Naive thymus-derived CD8-positive, alpha-beta T cell (primary cell): ENCODE data around the gene REEP1. TPM values are rescaled to one million over a fixed set of nuclear protein-coding genes. Genes with fewer than 3 reads are reported as not detected.
"Not testable (repeated sequence)": the region's sequence is repeated elsewhere in the genome, so short reads cannot be mapped to it uniquely, and the experiment has no call there.

Experiments
- ATAC-seq, 2 donors: fragments of 150-1000 bp; cut with Tn5 transposase in 1 of 2; sonication (Bioruptor Pico), chemical (Tn5 transposase) in 1 of 2; 1 replicate in 1 of 2; 2 replicates in 1 of 2; pipeline ENCODE4 v1.10.0; 2021; ENCODE audit warnings: mild to moderate bottlenecking in 2 of 2, moderate library complexity in 2 of 2
- POLR2A ChIA-PET: fragments of 350-600 bp; sonication (Branson Sonifier 250); formaldehyde crosslinking; loops from one replicate; lab custom pipeline; 2021; ENCODE audit warnings: antibody characterized with exemption; lab: Charles Lee
- DNase-seq, 10 donors: peaks; one replicate each; pipeline versions ENCODE4 v3.0.0 to v3.0.0-alpha.2; 2020 to 2022
- H3K27ac Mint-ChIP-seq, 10 donors: one replicate each; pipeline ENCODE4 v1.8.0; 2020 to 2022; ENCODE audit warnings: mild to moderate bottlenecking in 10 of 10, mixed read lengths in 10 of 10, moderate library complexity in 4 of 10, inconsistent platforms in 1 of 10
- H3K27me3 Mint-ChIP-seq, 5 donors: one replicate each; pipeline ENCODE4 v1.8.0; 2021 to 2022; ENCODE audit warnings: mixed read lengths in 5 of 5
- H3K36me3 Mint-ChIP-seq, 3 donors: one replicate each; pipeline ENCODE4 v1.8.0; 2020 to 2022; ENCODE audit warnings: mixed read lengths in 3 of 3, mild to moderate bottlenecking in 2 of 3, inconsistent platforms in 1 of 3
- H3K4me1 Mint-ChIP-seq, 4 donors: one replicate each; pipeline ENCODE4 v1.8.0; 2021 to 2022; ENCODE audit warnings: mixed read lengths in 4 of 4
- H3K4me3 Mint-ChIP-seq, 10 donors: one replicate each; pipeline ENCODE4 v1.8.0; 2020 to 2022; ENCODE audit warnings: mild to moderate bottlenecking in 10 of 10, mixed read lengths in 10 of 10, moderate library complexity in 6 of 10, inconsistent platforms in 1 of 10
- H3K9me3 Mint-ChIP-seq, 9 donors: one replicate each; pipeline ENCODE4 v1.8.0; 2020 to 2022; ENCODE audit warnings: mixed read lengths in 9 of 9, mild to moderate bottlenecking in 3 of 9, inconsistent platforms in 1 of 9, moderate library complexity in 1 of 9
- polyA plus RNA-seq, 3 donors: library from polyadenylated mRNA; unstranded; fragments of 300-500 nt; fragmentation: Illumina TruSeq; gene quantifications; one replicate each; pipeline ENCODE4 v1.2.3, GENCODE V29; 2021
- total RNA-seq, 8 experiments: library from RNA in 2 of 8; stranded (reverse) in 2 of 8; gene quantifications; one replicate each; pipeline ENCODE4 v1.2.3 and lab custom pipeline; 2021 to 2026

REEP1 gene
- total and polyA plus RNA-seq, 5 experiments from 2014 or later = 0.10 TPM; not detected in 4

GRCh38 chr2:86202702-86203101 is 134.7 kb downstream of the REEP1 start:
- H3K27ac Mint-ChIP-seq = peak overlapping the region in 3 of 10 donors; percentile 2 to 12 (median 7)

GRCh38 chr2:86202336-86202692 is 135.1 kb downstream of the REEP1 start:
- DNase-seq (no peak), ATAC-seq (no peak)
- Mint-ChIP-seq H3K4me1 (peaks cover 14 to 48% (median 39%) of the 10 kb centered on the region in 4 donors), H3K4me3 (peak overlapping the region in 2 of 10 donors; percentile 7 to 34), H3K27ac (peak overlapping the region in 7 of 10 donors; percentile 0 to 65 (median 8)), H3K27me3 (no peaks in the 10 kb centered on the region), H3K9me3 (no peaks in the 10 kb centered on the region), H3K36me3 (peaks cover 2 to 30% (median 5%) of the 10 kb centered on the region in 3 donors)
- POLR2A ChIA-PET = no interaction called here

More at GRCh38 chr2:86202702-86203101, 134.7 kb downstream of the REEP1 start:
- no peak for ATAC-seq
- Mint-ChIP-seq H3K27me3 (no peaks in the 10 kb centered on the region), H3K4me1 (peaks cover 14 to 48% (median 39%) of the 10 kb centered on the region in 4 donors), H3K4me3 (no peak overlapping the region), H3K36me3 (peaks cover 2 to 34% (median 5%) of the 10 kb centered on the region in 3 donors), H3K9me3 (no peaks in the 10 kb centered on the region)
- POLR2A ChIA-PET = no interaction called here
- DNase-seq = no peak

GRCh38 chr2:86201671-86202335 is 135.6 kb downstream of the REEP1 start:
- DNase-seq = no peak
- peak overlapping the region in 3 of 10 donors; percentile 20 to 34 (median 29) for H3K4me3 Mint-ChIP-seq

GRCh38 chr2:86200564-86200963 is 136.9 kb downstream of the REEP1 start:
- peaks cover 0 to 17% (median 5%) of the 10 kb centered on the region in 3 donors for H3K36me3 Mint-ChIP-seq
- POLR2A ChIA-PET = interaction anchor here (1.1 to 2.3 kb wide), 3 partner anchors 8 to 240 kb away, joined by 3 to 11 read pairs (median 3); partner anchors contain the start of gene KDM3A
- not testable (repeated sequence) for ATAC-seq, DNase-seq, H3K27me3 Mint-ChIP-seq, H3K9me3 Mint-ChIP-seq
- peak overlapping the region; percentile 68 to 100 (median 98) for H3K4me3 Mint-ChIP-seq
- H3K27ac Mint-ChIP-seq = peak overlapping the region in 8 of 10 donors; percentile 41 to 98 (median 76)
- peaks cover 11 to 58% (median 46%) of the 10 kb centered on the region in 4 donors for H3K4me1 Mint-ChIP-seq

More at GRCh38 chr2:86201671-86202335, 135.6 kb downstream of the REEP1 start:
- Mint-ChIP-seq H3K9me3 (no peaks in the 10 kb centered on the region), H3K36me3 (peaks cover 2 to 25% (median 5%) of the 10 kb centered on the region in 3 donors), H3K4me1 (peaks cover 14 to 52% (median 40%) of the 10 kb centered on the region in 4 donors), H3K27ac (peak overlapping the region in 7 of 10 donors; percentile 0 to 65 (median 8)), H3K27me3 (no peaks in the 10 kb centered on the region)
- POLR2A ChIA-PET = interaction anchor here (1.1 kb wide), 1 partner anchor 16 kb away, joined by 3 read pairs; no protein-coding TSS in a partner anchor
- ATAC-seq = no peak

GRCh38 chr2:86199834-86200177 is 137.6 kb downstream of the REEP1 start:
- Mint-ChIP-seq H3K27me3 (no peaks in the 10 kb centered on the region), H3K36me3 (peaks cover 0 to 17% (median 5%) of the 10 kb centered on the region in 3 donors), H3K27ac (peak overlapping the region; percentile 92 to 98 (median 96)), H3K4me3 (peak overlapping the region; percentile 93 to 100 (median 98)), H3K4me1 (peaks cover 9 to 56% (median 53%) of the 10 kb centered on the region in 4 donors), H3K9me3 (no peaks in the 10 kb centered on the region)
- ATAC-seq (no peak), DNase-seq (no peak)
- POLR2A ChIA-PET = interaction anchor here (2.3 kb wide), 1 partner anchor 241 kb away, joined by 11 read pairs; the partner anchor contains the start of gene KDM3A

GRCh38 chr2:86195808-86196387 is 141.5 kb downstream of the REEP1 start:
- Mint-ChIP-seq H3K4me1 (peaks cover 15 to 68% (median 60%) of the 10 kb centered on the region in 4 donors), H3K9me3 (no peaks in the 10 kb centered on the region), H3K36me3 (peaks cover 0 to 7% (median 5%) of the 10 kb centered on the region in 3 donors), H3K27ac (peak overlapping the region; percentile 89 to 98 (median 96)), H3K27me3 (no peaks in the 10 kb centered on the region), H3K4me3 (peak overlapping the region; percentile 84 to 98 (median 93))
- POLR2A ChIA-PET = interaction anchor here (0.5 to 3.4 kb wide), 11 partner anchors 11 to 1218 kb away, joined by 3 to 28 read pairs (median 4); partner anchors contain the start of genes KDM3A, POLR1A, PTCD3 and TGOLN2
- DNase-seq (no peak), ATAC-seq (no peak)

GRCh38 chr2:86195055-86195807 is 142.2 kb downstream of the REEP1 start, which contains the start of gene IMMT:
TSS of gene IMMT (minus strand) at chr2:86195462. CDS start at chr2:86195382, 80 bp downstream.
- POLR2A ChIA-PET = interaction anchor here (0.5 to 3.4 kb wide), 12 partner anchors 11 to 1217 kb away, joined by 3 to 28 read pairs (median 4); partner anchors contain the start of genes KDM3A, POLR1A, PTCD3 and TGOLN2
- DNase-seq = peak; percentile 88 to 97 (median 92)
- peak within 1 kb of the TSS; percentile 84 to 98 (median 93) for H3K4me3 Mint-ChIP-seq
- peak within 1 kb of the TSS; percentile 89 to 98 (median 96) for H3K27ac Mint-ChIP-seq
- no peaks in the 10 kb centered on the region for H3K27me3 Mint-ChIP-seq
- H3K36me3 Mint-ChIP-seq = peaks cover 3 to 14% (median 5%) of the 10 kb centered on the region in 3 donors
- no peaks in the 10 kb centered on the region for H3K9me3 Mint-ChIP-seq
- peak; percentile 89 to 90 for ATAC-seq
- H3K4me1 Mint-ChIP-seq = peaks cover 21 to 69% (median 60%) of the 10 kb centered on the region in 4 donors

- peaks cover 5 to 18% (median 6%) of the 10 kb centered on the region in 3 donors for H3K36me3 Mint-ChIP-seq
- POLR2A ChIA-PET = interaction anchor here (0.9 to 3.4 kb wide), 10 partner anchors 10 to 867 kb away, joined by 3 to 28 read pairs (median 4); partner anchors contain the start of genes KDM3A, POLR1A, PTCD3 and TGOLN2
- H3K4me1 Mint-ChIP-seq = peaks cover 21 to 69% (median 61%) of the 10 kb centered on the region in 4 donors
- H3K27me3 Mint-ChIP-seq = no peaks in the 10 kb centered on the region
- no peak for DNase-seq
- ATAC-seq = no peak
- H3K9me3 Mint-ChIP-seq = no peaks in the 10 kb centered on the region
- peak overlapping the region; percentile 84 to 98 (median 93) for H3K4me3 Mint-ChIP-seq
- peak overlapping the region; percentile 89 to 98 (median 96) for H3K27ac Mint-ChIP-seq
Measured at GRCh38 chr2:86194751-86195054, 142.7 kb downstream of the REEP1 start.

GRCh38 chr2:86193901-86194567 is 143.4 kb downstream of the REEP1 start:
- Mint-ChIP-seq H3K4me3 (peak overlapping the region; percentile 84 to 98 (median 93)), H3K9me3 (no peaks in the 10 kb centered on the region), H3K36me3 (peaks cover 0 to 22% (median 6%) of the 10 kb centered on the region in 3 donors), H3K27ac (peak overlapping the region in 9 of 10 donors; percentile 89 to 98 (median 96)), H3K4me1 (peaks cover 22 to 68% (median 61%) of the 10 kb centered on the region in 4 donors), H3K27me3 (no peaks in the 10 kb centered on the region)
- POLR2A ChIA-PET = interaction anchor here (0.9 to 3.4 kb wide), 6 partner anchors 10 to 247 kb away, joined by 3 to 28 read pairs (median 10); partner anchors contain the start of genes KDM3A, POLR1A and PTCD3
- DNase-seq (no peak), ATAC-seq (no peak)

GRCh38 chr2:86189782-86190416 is 147.5 kb downstream of the REEP1 start:
- Mint-ChIP-seq H3K27me3 (no peaks in the 10 kb centered on the region), H3K27ac (peak overlapping the region in 4 of 10 donors; percentile 8 to 69 (median 43)), H3K4me1 (peaks cover 44 to 86% (median 79%) of the 10 kb centered on the region in 4 donors), H3K4me3 (peak overlapping the region in 3 of 10 donors; percentile 4 to 38 (median 8)), H3K36me3 (peaks cover 0 to 31% (median 6%) of the 10 kb centered on the region in 3 donors), H3K9me3 (no peaks in the 10 kb centered on the region)
- POLR2A ChIA-PET = no interaction called here
- ATAC-seq (no peak), DNase-seq (no peak)

GRCh38 chr2:86186431-86186830 is 151.0 kb downstream of the REEP1 start:
- DNase-seq (no peak), ATAC-seq (no peak)
- Mint-ChIP-seq H3K4me3 (peak overlapping the region in 9 of 10 donors; percentile 50 to 75 (median 70)), H3K4me1 (peaks cover 33 to 82% (median 74%) of the 10 kb centered on the region in 4 donors), H3K9me3 (no peaks in the 10 kb centered on the region), H3K27ac (peak overlapping the region; percentile 80 to 95 (median 92)), H3K27me3 (no peaks in the 10 kb centered on the region), H3K36me3 (peaks cover 0 to 25% (median 6%) of the 10 kb centered on the region in 3 donors)
- POLR2A ChIA-PET = interaction anchor here (0.5 to 1.0 kb wide), 3 partner anchors 15 to 81 kb away, joined by 3 to 6 read pairs (median 3); partner anchors contain the start of genes POLR1A and PTCD3
